ENCODE data around the gene CALM1.

Gene CALM1

GRCh38 chr14:90375934-90376333, 20.9 kb upstream of the CALM1 start:
- Histone ChIP-seq H3K79me2 (ENCODE audit: insufficient read depth, low read length) (no peaks in the 10 kb centered on the region), H2AFZ (ENCODE audit: low read length) (no peak overlapping the region), H3K4me2 (ENCODE audit: low read depth, low read length, poor library complexity, severe bottlenecking) (no peak overlapping the region), H3K27me3 (ENCODE audit: insufficient read depth, low read length, poor library complexity, severe bottlenecking) (no peaks in the 10 kb centered on the region), H4K20me1 (ENCODE audit: insufficient read depth, low read length, poor library complexity, severe bottlenecking) (no peaks in the 10 kb centered on the region), H3K9me3 (ENCODE audit: insufficient read depth, low read depth, low read length) (no peaks in the 10 kb centered on the region), H3F3A (ENCODE audit: low read depth) (no peaks in the 10 kb centered on the region), H3K9ac (ENCODE audit: low read depth, low read length, poor library complexity, severe bottlenecking) (no peak overlapping the region), H3K36me3 (ENCODE audit: insufficient read depth, low read length) (no peaks in the 10 kb centered on the region), H3K4me1 (ENCODE audit: insufficient read depth, low read length, poor library complexity, severe bottlenecking) (no peaks in the 10 kb centered on the region), H3K9me2 (replicated peaks; ENCODE audit: low read depth, low read length) (no peaks in the 10 kb centered on the region), H3K4me3 (ENCODE audit: low read length, poor library complexity, severe bottlenecking) (no peak overlapping the region)
- no peak for TF ChIP-seq EZH2phosphoT487 (IDR thresholded peaks at IDR 0.05; ENCODE audit: borderline replicate concordance)
- TF ChIP-seq, protein P1, sequence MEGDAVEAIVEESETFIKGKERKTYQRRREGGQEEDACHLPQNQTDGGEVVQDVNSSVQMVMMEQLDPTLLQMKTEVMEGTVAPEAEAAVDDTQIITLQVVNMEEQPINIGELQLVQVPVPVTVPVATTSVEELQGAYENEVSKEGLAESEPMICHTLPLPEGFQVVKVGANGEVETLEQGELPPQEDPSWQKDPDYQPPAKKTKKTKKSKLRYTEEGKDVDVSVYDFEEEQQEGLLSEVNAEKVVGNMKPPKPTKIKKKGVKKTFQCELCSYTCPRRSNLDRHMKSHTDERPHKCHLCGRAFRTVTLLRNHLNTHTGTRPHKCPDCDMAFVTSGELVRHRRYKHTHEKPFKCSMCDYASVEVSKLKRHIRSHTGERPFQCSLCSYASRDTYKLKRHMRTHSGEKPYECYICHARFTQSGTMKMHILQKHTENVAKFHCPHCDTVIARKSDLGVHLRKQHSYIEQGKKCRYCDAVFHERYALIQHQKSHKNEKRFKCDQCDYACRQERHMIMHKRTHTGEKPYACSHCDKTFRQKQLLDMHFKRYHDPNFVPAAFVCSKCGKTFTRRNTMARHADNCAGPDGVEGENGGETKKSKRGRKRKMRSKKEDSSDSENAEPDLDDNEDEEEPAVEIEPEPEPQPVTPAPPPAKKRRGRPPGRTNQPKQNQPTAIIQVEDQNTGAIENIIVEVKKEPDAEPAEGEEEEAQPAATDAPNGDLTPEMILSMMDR (conservative IDR thresholded peaks at IDR 0.05; ENCODE audit: low read length) = no peak

- H3F3A ChIP-seq (ENCODE audit: low read depth) = no peaks in the 10 kb centered on the region
- H3K4me3 ChIP-seq (ENCODE audit: low read length, poor library complexity, severe bottlenecking) = no peak overlapping the region
- no peaks in the 10 kb centered on the region for H3K27me3 ChIP-seq (ENCODE audit: insufficient read depth, low read length, poor library complexity, severe bottlenecking)
- TF ChIP-seq, protein P1 (conservative IDR thresholded peaks at IDR 0.05; ENCODE audit: low read length) = no peak
- no peak for TF ChIP-seq EZH2phosphoT487 (IDR thresholded peaks at IDR 0.05; ENCODE audit: borderline replicate concordance)
- no peaks in the 10 kb centered on the region for H3K9me3 ChIP-seq (ENCODE audit: insufficient read depth, low read depth, low read length)
- H3K4me2 ChIP-seq (ENCODE audit: low read depth, low read length, poor library complexity, severe bottlenecking) = no peak overlapping the region
- no peak overlapping the region for H2AFZ ChIP-seq (ENCODE audit: low read length)
- H3K4me1 ChIP-seq (ENCODE audit: insufficient read depth, low read length, poor library complexity, severe bottlenecking) = peaks cover 10% of the 10 kb centered on the region
- H3K36me3 ChIP-seq (ENCODE audit: insufficient read depth, low read length) = no peaks in the 10 kb centered on the region
- H4K20me1 ChIP-seq (ENCODE audit: insufficient read depth, low read length, poor library complexity, severe bottlenecking) = no peaks in the 10 kb centered on the region
- no peaks in the 10 kb centered on the region for H3K9me2 ChIP-seq (replicated peaks; ENCODE audit: low read depth, low read length)
- no peak overlapping the region for H3K9ac ChIP-seq (ENCODE audit: low read depth, low read length, poor library complexity, severe bottlenecking)
- peaks cover 7% of the 10 kb centered on the region; the same call in 1 of the 2 replicates for H3K79me2 ChIP-seq (ENCODE audit: insufficient read depth, low read length)
Observed at GRCh38 chr14:90378249-90378648, 18.6 kb upstream of the CALM1 start.

GRCh38 chr14:90379106-90379505, 17.7 kb upstream of the CALM1 start:
- H3K9me3 ChIP-seq (ENCODE audit: insufficient read depth, low read depth, low read length) = no peaks in the 10 kb centered on the region
- no peak overlapping the region for H3K9ac ChIP-seq (ENCODE audit: low read depth, low read length, poor library complexity, severe bottlenecking)
- peaks cover 11% of the 10 kb centered on the region for H3K4me1 ChIP-seq (ENCODE audit: insufficient read depth, low read length, poor library complexity, severe bottlenecking)
- no peaks in the 10 kb centered on the region for H3F3A ChIP-seq (ENCODE audit: low read depth)
- no peaks in the 10 kb centered on the region for H3K36me3 ChIP-seq (ENCODE audit: insufficient read depth, low read length)
- H3K4me3 ChIP-seq (ENCODE audit: low read length, poor library complexity, severe bottlenecking) = no peak overlapping the region
- peaks cover 7% of the 10 kb centered on the region; the same call in 1 of the 2 replicates for H3K79me2 ChIP-seq (ENCODE audit: insufficient read depth, low read length)
- H3K4me2 ChIP-seq (ENCODE audit: low read depth, low read length, poor library complexity, severe bottlenecking) = no peak overlapping the region
- TF ChIP-seq, protein P1 (conservative IDR thresholded peaks at IDR 0.05; ENCODE audit: low read length) = no peak
- TF ChIP-seq EZH2phosphoT487 (IDR thresholded peaks at IDR 0.05; ENCODE audit: borderline replicate concordance) = no peak
- no peak overlapping the region for H2AFZ ChIP-seq (ENCODE audit: low read length)
- no peaks in the 10 kb centered on the region for H4K20me1 ChIP-seq (ENCODE audit: insufficient read depth, low read length, poor library complexity, severe bottlenecking)
- H3K27me3 ChIP-seq (ENCODE audit: insufficient read depth, low read length, poor library complexity, severe bottlenecking) = no peaks in the 10 kb centered on the region
- no peaks in the 10 kb centered on the region for H3K9me2 ChIP-seq (replicated peaks; ENCODE audit: low read depth, low read length)
